B cell (primary cell): ENCODE data around the gene GPR37L1. TPM values are rescaled to one million over a fixed set of nuclear protein-coding genes. Genes with fewer than 3 reads are reported as not detected.

Source experiments
- ATAC-seq: fragments of 200-7000 bp; cut with Tn5 transposase; one replicate; pipeline ENCODE4 v1.10.0; 2021; ENCODE audit warnings: low read depth, mild to moderate bottlenecking, moderate number of reproducible peaks, moderate library complexity
- CTCF ChIA-PET: fragments of 350-600 bp; sonication (Branson Sonifier 250); formaldehyde crosslinking; loops from one replicate; lab custom pipeline; 2021; ENCODE audit warnings: antibody characterized with exemption, inconsistent platforms; lab: Charles Lee
- POLR2A ChIA-PET: fragments of 350-600 bp; sonication (Branson Sonifier 250); formaldehyde crosslinking; loops from one replicate; lab custom pipeline; 2021; ENCODE audit warnings: antibody characterized with exemption; lab: Charles Lee
- DNase-seq: peaks from one replicate; pipeline ENCODE4 v3.0.0; 2013
- H2AFZ ChIP-seq: 2 replicates; pipeline ENCODE4 v1.6.1; 2012; ENCODE audit warnings: mild to moderate bottlenecking, low read depth, low read length; ENCODE audit not compliant: insufficient read depth, poor library complexity, severe bottlenecking
- H3K27ac ChIP-seq, 2 donors: 1 replicate in 1 of 2; 2 replicates in 1 of 2; pipeline ENCODE4 v1.5.1; 2012 to 2013; ENCODE audit warnings: low read length in 2 of 2, mild to moderate bottlenecking in 2 of 2, moderate library complexity in 1 of 2
- H3K27me3 ChIP-seq, 4 experiments: fragments of 200-600 bp in 1 of 4; sonication (generic) in 1 of 4; replicated peaks in 1 of 4; 1 replicate in 2 of 4; 2 replicates in 2 of 4; pipeline versions ENCODE4 v1.6.1 to v1.7.0; 2013 to 2016; ENCODE audit warnings: low read length in 3 of 4, mild to moderate bottlenecking in 2 of 4, mixed read lengths in 1 of 4, moderate library complexity in 1 of 4; ENCODE audit not compliant: insufficient read depth in 4 of 4, control insufficient read depth in 3 of 4; ENCODE audit errors: control extremely low read depth in 1 of 4
- H3K36me3 ChIP-seq, 2 experiments: replicated peaks in 1 of 2; 1 replicate in 1 of 2; 2 replicates in 1 of 2; pipeline versions ENCODE4 v1.6.1 to v1.7.1; 2013; ENCODE audit warnings: low read length in 1 of 2; ENCODE audit not compliant: insufficient read depth in 2 of 2, control insufficient read depth in 1 of 2; ENCODE audit errors: control extremely low read depth in 1 of 2, extremely low read depth in 1 of 2
- H3K4me1 ChIP-seq, 2 donors: fragments of 200-600 bp in 1 of 2; sonication (generic) in 1 of 2; 1 replicate in 1 of 2; 2 replicates in 1 of 2; pipeline versions ENCODE4 v1.5.1 to v1.6.1; 2013 to 2017; ENCODE audit warnings: low read length in 2 of 2; ENCODE audit not compliant: control insufficient read depth in 2 of 2, insufficient read depth in 2 of 2
- H3K4me2 ChIP-seq: replicated peaks from 2 replicates; pipeline ENCODE3; 2012; ENCODE audit warnings: mild to moderate bottlenecking, low read depth, low read length; ENCODE audit not compliant: poor library complexity, severe bottlenecking
- H3K4me3 ChIP-seq, 5 experiments: fragments of 200-600 bp in 1 of 5; sonication (generic) in 1 of 5; 1 replicate in 3 of 5; 2 replicates in 2 of 5; pipeline versions ENCODE4 v1.5.1 to v1.7.0; 2011 to 2016; ENCODE audit warnings: low read length in 4 of 5, mild to moderate bottlenecking in 4 of 5, low read depth in 2 of 5, control low read depth in 1 of 5, moderate library complexity in 1 of 5; ENCODE audit not compliant: insufficient read depth in 1 of 5; ENCODE audit errors: control extremely low read depth in 1 of 5, extremely low read depth in 1 of 5
- H3K79me2 ChIP-seq: fragments of 200-600 bp; sonication (generic); one replicate; pipeline ENCODE4 v1.6.0; 2016; ENCODE audit warnings: low read length; ENCODE audit not compliant: control insufficient read depth, insufficient read depth
- H3K9ac ChIP-seq: fragments of 200-600 bp; sonication (generic); 2 replicates; pipeline ENCODE4 v1.6.1; 2017; ENCODE audit warnings: mild to moderate bottlenecking, low read length, moderate library complexity
- H3K9me3 ChIP-seq, 3 donors: one replicate each; pipeline versions ENCODE4 v1.6.1 to v1.7.1; 2013; ENCODE audit warnings: low read length in 2 of 3; ENCODE audit not compliant: control insufficient read depth in 2 of 3, insufficient read depth in 1 of 3; ENCODE audit errors: control extremely low read depth in 1 of 3
- H4K20me1 ChIP-seq: 2 replicates; pipeline ENCODE4 v1.6.0; 2012; ENCODE audit warnings: mild to moderate bottlenecking, low read length; ENCODE audit not compliant: insufficient read depth, control insufficient read depth, poor library complexity, severe bottlenecking
- H3K27ac Mint-ChIP-seq: one replicate; pipeline ENCODE4 v1.8.0; 2021; ENCODE audit warnings: mixed read lengths
- H3K27me3 Mint-ChIP-seq: one replicate; pipeline ENCODE4 v1.8.0; 2021; ENCODE audit warnings: mixed read lengths
- H3K4me1 Mint-ChIP-seq: one replicate; pipeline ENCODE4 v1.8.0; 2021; ENCODE audit warnings: mixed read lengths
- H3K4me3 Mint-ChIP-seq: one replicate; pipeline ENCODE4 v1.8.0; 2021; ENCODE audit warnings: mixed read lengths
- H3K9me3 Mint-ChIP-seq: one replicate; pipeline ENCODE4 v1.8.0; 2022; ENCODE audit warnings: mixed read lengths; ENCODE audit not compliant: insufficient read depth
- EZH2 ChIP-seq: IDR thresholded peaks from 2 replicates; pipeline ENCODE4 v1.6.1; 2012; ENCODE audit warnings: borderline replicate concordance, low read depth, mild to moderate bottlenecking, moderate library complexity, low read length; ENCODE audit not compliant: insufficient read depth, poor library complexity, severe bottlenecking
- WGBS: methylation state at CpG from one replicate; pipeline ENCODE4 v1.1.5; 2013; ENCODE audit warnings: missing lambda C conversion rate; ENCODE audit not compliant: insufficient coverage; 5-methylcytosine and 5-hydroxymethylcytosine counted together
- intact Hi-C: fragments of 100-400 bp; cut with micrococcal nuclease; formaldehyde crosslinking; loops from one replicate; pipeline ENCODE4 v1.10.0; 2022
- polyA plus RNA-seq: library from polyadenylated mRNA; depleted of rRNA; stranded (reverse); fragments of >200 nt; gene quantifications from 2 replicates; pipeline ENCODE4 v1.2.3, GENCODE V29; 2012
- total RNA-seq, 2 donors: library from RNA; stranded (reverse); fragments of 120-200 nt in 1 of 2; gene quantifications; 1 replicate in 1 of 2; 2 replicates in 1 of 2; pipeline versions ENCODE4 v1.2.3 to v1.2.4, GENCODE V29; 2013 to 2022
- TF ChIP-seq, protein P1 (sequence below): fragments of 200-600 bp; IDR thresholded peaks from one replicate; pipeline ENCODE4 v1.8.0; 2022; ENCODE audit warnings: antibody characterized with exemption, mild to moderate bottlenecking

The GPR37L1 gene
- total and polyA plus RNA-seq, 2 donors (not counting 1 experiment from before 2014, with no cell fraction given) = not detected

DNA sequence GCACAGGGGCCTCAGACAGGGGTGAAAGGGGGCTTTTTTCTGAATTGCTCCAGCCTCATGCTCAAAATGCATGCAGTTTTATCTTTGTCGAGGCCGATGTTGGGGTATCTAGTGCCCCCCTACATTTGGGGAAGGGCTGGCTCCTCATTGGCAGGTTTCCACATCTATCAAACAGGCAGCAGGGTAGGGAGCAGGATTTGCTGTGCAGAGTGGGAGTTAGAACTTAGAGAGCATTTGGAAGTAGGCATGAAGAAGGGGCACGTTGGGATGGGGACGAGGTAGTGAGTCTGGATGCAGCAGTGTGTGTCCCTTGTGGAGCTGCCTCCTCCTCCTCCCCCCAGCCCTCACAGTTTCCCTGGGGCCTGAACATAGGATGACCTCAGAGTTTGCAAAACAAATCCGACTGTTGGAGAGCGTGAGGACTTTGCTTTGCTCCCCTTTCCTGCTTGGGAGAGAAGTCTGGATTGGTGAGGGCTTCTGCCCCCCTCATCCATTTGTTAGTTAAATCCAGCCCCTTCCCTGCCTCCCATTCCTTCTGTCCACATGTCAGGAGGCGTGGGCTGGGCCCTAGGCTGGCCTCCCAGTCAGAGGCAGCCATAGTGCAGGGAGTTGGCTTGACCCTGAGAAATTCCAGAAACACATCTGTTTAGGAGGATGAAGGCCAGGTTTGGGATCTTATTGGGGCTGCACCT is 36.9 kb upstream of the GPR37L1 start:
- 79% methylated on average over 5 of the region's 7 CpGs for WGBS

More for the DNA sequence above, 36.9 kb upstream of the GPR37L1 start:
- H3K4me1 Mint-ChIP-seq = no peaks in the 10 kb centered on the region
- ATAC-seq = no peak
- no peak overlapping the region for H2AFZ ChIP-seq
- peaks cover 12% of the 10 kb centered on the region for H3K27me3 Mint-ChIP-seq
- H3K4me3 ChIP-seq = no peak overlapping the region
- no peaks in the 10 kb centered on the region for H3K79me2 ChIP-seq
- H3K4me1 ChIP-seq = no peaks in the 10 kb centered on the region
- H3K27ac ChIP-seq = no peak overlapping the region
- H3K27ac Mint-ChIP-seq = no peak overlapping the region
- no peaks in the 10 kb centered on the region for H4K20me1 ChIP-seq
- peaks cover 0 to 2% (median 0%) of the 10 kb centered on the region in 4 experiments for H3K27me3 ChIP-seq
- no peak for TF ChIP-seq EZH2
- TF ChIP-seq, protein P1, sequence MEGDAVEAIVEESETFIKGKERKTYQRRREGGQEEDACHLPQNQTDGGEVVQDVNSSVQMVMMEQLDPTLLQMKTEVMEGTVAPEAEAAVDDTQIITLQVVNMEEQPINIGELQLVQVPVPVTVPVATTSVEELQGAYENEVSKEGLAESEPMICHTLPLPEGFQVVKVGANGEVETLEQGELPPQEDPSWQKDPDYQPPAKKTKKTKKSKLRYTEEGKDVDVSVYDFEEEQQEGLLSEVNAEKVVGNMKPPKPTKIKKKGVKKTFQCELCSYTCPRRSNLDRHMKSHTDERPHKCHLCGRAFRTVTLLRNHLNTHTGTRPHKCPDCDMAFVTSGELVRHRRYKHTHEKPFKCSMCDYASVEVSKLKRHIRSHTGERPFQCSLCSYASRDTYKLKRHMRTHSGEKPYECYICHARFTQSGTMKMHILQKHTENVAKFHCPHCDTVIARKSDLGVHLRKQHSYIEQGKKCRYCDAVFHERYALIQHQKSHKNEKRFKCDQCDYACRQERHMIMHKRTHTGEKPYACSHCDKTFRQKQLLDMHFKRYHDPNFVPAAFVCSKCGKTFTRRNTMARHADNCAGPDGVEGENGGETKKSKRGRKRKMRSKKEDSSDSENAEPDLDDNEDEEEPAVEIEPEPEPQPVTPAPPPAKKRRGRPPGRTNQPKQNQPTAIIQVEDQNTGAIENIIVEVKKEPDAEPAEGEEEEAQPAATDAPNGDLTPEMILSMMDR = no peak
- no peak for DNase-seq
- no peak overlapping the region for H3K9ac ChIP-seq
- no peaks in the 10 kb centered on the region for H3K9me3 Mint-ChIP-seq
- POLR2A ChIA-PET = no interaction called here
- CTCF ChIA-PET = no interaction called here
- intact Hi-C loops = no loop called here
- H3K4me3 Mint-ChIP-seq = no peak overlapping the region
- no peaks in the 10 kb centered on the region for H3K36me3 ChIP-seq
- no peaks in the 10 kb centered on the region for H3K9me3 ChIP-seq
- no peak overlapping the region for H3K4me2 ChIP-seq
